Loucy (cell line): ENCODE measurements around the gene MYMX.

Experiments used
- EZH2phosphoT487 ChIP-seq: fragments of 200-600 bp; IDR thresholded peaks from 2 replicates; pipeline ENCODE4 v1.6.1; 2018; ENCODE audit warnings: antibody characterized with exemption, mild to moderate bottlenecking, moderate library complexity, borderline replicate concordance
- TF ChIP-seq, protein P1 (sequence below): fragments of 200-600 bp; sonication (generic); conservative IDR thresholded peaks from 2 replicates; pipeline ENCODE4 v1.5.1; 2014; ENCODE audit warnings: mild to moderate bottlenecking, antibody characterized with exemption, low read length

DNA sequence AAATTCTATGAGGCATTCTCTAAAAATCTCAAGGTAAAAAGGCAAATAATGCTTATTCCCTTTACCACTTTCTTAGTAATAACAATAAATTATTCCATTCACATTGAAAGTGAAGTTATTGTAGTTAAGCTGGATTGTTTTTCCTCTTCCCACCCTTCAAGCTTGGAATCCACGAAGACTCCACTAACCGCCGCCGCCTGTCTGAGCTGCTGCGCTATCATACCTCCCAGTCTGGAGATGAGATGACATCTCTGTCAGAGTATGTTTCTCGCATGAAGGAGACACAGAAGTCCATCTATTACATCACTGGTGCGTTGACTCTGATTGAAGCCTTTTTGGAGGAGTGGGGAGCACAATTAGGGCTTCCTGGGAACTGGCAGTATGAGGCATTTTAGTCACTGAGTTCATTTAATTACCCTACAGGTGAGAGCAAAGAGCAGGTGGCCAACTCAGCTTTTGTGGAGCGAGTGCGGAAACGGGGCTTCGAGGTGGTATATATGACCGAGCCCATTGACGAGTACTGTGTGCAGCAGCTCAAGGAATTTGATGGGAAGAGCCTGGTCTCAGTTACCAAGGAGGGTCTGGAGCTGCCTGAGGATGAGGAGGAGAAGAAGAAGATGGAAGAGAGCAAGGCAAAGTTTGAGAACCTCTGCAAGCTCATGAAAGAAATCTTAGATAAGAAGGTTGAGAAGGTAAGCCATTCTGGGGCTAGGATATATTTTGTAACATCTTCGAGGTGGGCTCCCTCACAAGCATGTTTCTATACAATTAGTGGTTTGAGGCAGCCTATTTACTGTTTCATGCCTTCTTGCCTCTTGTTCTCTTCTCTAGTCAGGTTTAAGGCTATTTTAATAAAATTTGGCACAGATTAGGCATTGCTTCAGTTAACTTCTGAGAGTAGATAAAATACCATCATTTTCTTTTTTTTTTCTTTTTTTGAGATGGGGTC, 35.1 kb downstream of the MYMX start:
- TF ChIP-seq, protein P1, sequence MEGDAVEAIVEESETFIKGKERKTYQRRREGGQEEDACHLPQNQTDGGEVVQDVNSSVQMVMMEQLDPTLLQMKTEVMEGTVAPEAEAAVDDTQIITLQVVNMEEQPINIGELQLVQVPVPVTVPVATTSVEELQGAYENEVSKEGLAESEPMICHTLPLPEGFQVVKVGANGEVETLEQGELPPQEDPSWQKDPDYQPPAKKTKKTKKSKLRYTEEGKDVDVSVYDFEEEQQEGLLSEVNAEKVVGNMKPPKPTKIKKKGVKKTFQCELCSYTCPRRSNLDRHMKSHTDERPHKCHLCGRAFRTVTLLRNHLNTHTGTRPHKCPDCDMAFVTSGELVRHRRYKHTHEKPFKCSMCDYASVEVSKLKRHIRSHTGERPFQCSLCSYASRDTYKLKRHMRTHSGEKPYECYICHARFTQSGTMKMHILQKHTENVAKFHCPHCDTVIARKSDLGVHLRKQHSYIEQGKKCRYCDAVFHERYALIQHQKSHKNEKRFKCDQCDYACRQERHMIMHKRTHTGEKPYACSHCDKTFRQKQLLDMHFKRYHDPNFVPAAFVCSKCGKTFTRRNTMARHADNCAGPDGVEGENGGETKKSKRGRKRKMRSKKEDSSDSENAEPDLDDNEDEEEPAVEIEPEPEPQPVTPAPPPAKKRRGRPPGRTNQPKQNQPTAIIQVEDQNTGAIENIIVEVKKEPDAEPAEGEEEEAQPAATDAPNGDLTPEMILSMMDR: no peak
- TF ChIP-seq EZH2phosphoT487: no peak
